ENCODE measurements around the gene ADGRF3.

- TF ChIP-seq, protein P1, sequence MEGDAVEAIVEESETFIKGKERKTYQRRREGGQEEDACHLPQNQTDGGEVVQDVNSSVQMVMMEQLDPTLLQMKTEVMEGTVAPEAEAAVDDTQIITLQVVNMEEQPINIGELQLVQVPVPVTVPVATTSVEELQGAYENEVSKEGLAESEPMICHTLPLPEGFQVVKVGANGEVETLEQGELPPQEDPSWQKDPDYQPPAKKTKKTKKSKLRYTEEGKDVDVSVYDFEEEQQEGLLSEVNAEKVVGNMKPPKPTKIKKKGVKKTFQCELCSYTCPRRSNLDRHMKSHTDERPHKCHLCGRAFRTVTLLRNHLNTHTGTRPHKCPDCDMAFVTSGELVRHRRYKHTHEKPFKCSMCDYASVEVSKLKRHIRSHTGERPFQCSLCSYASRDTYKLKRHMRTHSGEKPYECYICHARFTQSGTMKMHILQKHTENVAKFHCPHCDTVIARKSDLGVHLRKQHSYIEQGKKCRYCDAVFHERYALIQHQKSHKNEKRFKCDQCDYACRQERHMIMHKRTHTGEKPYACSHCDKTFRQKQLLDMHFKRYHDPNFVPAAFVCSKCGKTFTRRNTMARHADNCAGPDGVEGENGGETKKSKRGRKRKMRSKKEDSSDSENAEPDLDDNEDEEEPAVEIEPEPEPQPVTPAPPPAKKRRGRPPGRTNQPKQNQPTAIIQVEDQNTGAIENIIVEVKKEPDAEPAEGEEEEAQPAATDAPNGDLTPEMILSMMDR (conservative IDR thresholded peaks at IDR 0.05) = no peak
- no peak for TF ChIP-seq EZH2 (IDR thresholded peaks at IDR 0.05; ENCODE audit: low read depth)
These were observed at the start of gene ADGRF3 for GRCh38 chr2:26346454-26347053.
